Vagina (tissue), 2 donors: ENCODE results near the gene FOXC2.

Experiments used
- POLR2AphosphoS5 ChIP-seq, 2 donors: sonication (generic); formaldehyde crosslinking; IDR thresholded peaks; one replicate each; pipeline ENCODE4 v1.9.0; 2017; ENCODE audit warnings: antibody characterized with exemption in 2 of 2, mild to moderate bottlenecking in 2 of 2, low read depth in 1 of 2; ENCODE audit not compliant: insufficient read depth in 1 of 2
- TF ChIP-seq, protein P1 (sequence below), 3 experiments: fragments of 450-650 bp in 2 of 3; fragments of 200-600 bp in 1 of 3; sonication (generic) in 1 of 3; IDR thresholded peaks; one replicate each; pipeline ENCODE4 v1.5.1; 2017 to 2019; ENCODE audit warnings: antibody characterized with exemption in 3 of 3, mild to moderate bottlenecking in 2 of 3, moderate library complexity in 2 of 3

DNA sequence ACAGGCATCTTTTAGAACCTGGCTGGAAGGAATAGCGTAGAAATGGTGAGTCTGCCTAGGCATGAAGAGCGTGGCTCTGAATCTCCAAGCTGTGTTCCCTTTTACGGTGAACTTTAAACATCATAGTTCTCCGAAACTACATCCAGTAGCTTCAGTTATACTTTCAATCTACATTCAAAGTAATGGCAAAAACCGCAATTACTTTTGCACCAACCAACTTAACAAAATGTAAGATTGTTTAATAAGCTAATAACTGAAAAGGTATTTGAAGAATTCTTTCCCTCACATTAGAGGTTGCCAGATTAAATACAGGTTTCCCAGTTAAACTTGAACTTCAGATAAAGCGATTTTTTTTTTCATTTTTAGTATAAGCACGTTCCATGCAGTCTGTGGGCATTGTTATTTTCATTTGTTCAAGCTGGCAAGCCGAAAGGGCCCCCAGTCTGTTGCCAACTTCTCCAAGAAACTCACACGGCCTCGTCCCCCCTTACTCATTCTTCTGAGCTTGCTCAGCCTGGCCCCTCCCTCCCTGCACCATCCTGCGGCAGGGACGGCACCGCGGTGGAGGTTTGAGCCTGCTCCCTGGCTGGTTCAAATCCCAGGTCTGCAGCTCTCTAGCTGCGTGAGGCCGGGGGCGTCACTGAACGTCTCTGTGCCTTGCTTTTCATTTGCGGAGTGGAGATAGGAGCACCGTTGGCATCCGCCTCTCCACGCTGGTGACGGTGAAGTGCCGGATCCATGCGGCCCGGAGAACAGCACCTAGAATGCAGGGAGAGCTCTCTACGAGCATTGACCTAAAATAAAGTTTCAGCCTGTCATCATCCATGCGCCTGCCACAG is 8.1 kb upstream of the FOXC2 start:
- TF ChIP-seq, protein P1, sequence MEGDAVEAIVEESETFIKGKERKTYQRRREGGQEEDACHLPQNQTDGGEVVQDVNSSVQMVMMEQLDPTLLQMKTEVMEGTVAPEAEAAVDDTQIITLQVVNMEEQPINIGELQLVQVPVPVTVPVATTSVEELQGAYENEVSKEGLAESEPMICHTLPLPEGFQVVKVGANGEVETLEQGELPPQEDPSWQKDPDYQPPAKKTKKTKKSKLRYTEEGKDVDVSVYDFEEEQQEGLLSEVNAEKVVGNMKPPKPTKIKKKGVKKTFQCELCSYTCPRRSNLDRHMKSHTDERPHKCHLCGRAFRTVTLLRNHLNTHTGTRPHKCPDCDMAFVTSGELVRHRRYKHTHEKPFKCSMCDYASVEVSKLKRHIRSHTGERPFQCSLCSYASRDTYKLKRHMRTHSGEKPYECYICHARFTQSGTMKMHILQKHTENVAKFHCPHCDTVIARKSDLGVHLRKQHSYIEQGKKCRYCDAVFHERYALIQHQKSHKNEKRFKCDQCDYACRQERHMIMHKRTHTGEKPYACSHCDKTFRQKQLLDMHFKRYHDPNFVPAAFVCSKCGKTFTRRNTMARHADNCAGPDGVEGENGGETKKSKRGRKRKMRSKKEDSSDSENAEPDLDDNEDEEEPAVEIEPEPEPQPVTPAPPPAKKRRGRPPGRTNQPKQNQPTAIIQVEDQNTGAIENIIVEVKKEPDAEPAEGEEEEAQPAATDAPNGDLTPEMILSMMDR (IDR thresholded peaks at IDR 0.05): no peak
- no peak for TF ChIP-seq POLR2AphosphoS5 (IDR thresholded peaks at IDR 0.05; ENCODE audit: insufficient read depth in 1 of 2, low read depth in 1 of 2)
